HL-60 (cell line): Measurements from ENCODE around the gene NEB.
"Not testable (repeated sequence)": the region's sequence is repeated elsewhere in the genome, so short reads cannot be mapped to it uniquely, and the experiment has no call there.

Source experiments
- DNase-seq, 2 experiments: peaks; one replicate each; pipeline ENCODE4 v3.0.0-alpha.2; 2010 to 2020; ENCODE audit warnings: low read depth in 1 of 2, low spot score in 1 of 2
- H3K27ac ChIP-seq: fragments of 250-450 bp; sonication (Bioruptor Pico); replicated peaks from 2 replicates; pipeline ENCODE4 v1.5.1; 2020; ENCODE audit warnings: mild to moderate bottlenecking, moderate library complexity
- H3K27me3 ChIP-seq: fragments of 250-450 bp; sonication (Bioruptor Pico); 2 replicates; pipeline ENCODE4 v1.5.1; 2021; ENCODE audit warnings: mild to moderate bottlenecking, moderate library complexity; ENCODE audit not compliant: insufficient read depth, poor library complexity, severe bottlenecking
- H3K4me3 ChIP-seq: replicated peaks from 2 replicates; pipeline ENCODE4 v1.5.1; 2011; ENCODE audit warnings: mild to moderate bottlenecking, control low read depth, low read length; ENCODE audit not compliant: insufficient read depth
- GABPA ChIP-seq: IDR thresholded peaks from 2 replicates; pipeline ENCODE4 v1.6.1; 2012; ENCODE audit warnings: low read depth
- POLR2AphosphoS5 ChIP-seq: IDR thresholded peaks from 2 replicates; pipeline ENCODE4 v1.6.1; 2012; ENCODE audit warnings: low read depth
- SPI1 ChIP-seq: IDR thresholded peaks from 2 replicates; pipeline ENCODE4 v1.6.1; 2012; ENCODE audit warnings: low read depth, mild to moderate bottlenecking, borderline replicate concordance
- TF ChIP-seq, protein P1 (sequence below): IDR thresholded peaks from one replicate; pipeline ENCODE4 v1.5.1; 2011; ENCODE audit warnings: low read length, control low read depth, inconsistent platforms; ENCODE audit not compliant: insufficient read depth
- TF ChIP-seq, protein P2 (sequence below): IDR thresholded peaks from 2 replicates; pipeline ENCODE4 v1.6.1; 2012; ENCODE audit warnings: low read depth; ENCODE audit not compliant: insufficient replicate concordance

The NEB gene

DNA sequence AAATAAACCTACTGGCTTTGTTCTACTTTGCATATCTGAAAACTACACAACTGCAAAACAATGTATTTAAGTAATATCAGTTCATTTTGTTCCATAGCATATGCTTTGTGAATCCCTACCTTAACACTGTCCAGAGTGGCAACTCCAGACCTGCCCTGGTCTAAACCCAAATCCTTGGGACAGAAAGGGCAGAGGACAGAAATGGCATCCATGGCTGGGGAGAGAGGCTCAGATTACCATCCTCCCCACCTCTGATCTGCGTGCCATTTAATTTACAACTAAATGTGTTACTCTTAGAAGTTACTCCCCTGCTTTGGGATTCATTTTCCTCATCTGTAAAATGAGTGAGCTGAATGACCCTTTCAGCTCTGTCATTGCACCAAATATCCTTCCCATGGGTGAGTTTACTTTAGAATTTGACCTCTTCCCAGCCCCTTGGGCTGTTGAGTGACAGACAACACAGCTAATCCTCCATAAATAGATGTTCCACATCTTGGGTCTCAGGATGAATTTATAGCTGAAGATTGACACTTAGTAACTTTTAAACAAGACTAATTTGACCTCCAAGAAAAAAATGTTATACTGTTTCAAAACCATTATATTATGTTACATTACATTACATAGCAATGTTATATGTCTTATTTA is 20.1 kb upstream of the NEB start:
- H3K27ac ChIP-seq = no peak overlapping the region
- no peak for TF ChIP-seq POLR2AphosphoS5
- no peak for TF ChIP-seq GABPA
- no peak for DNase-seq
- H3K4me3 ChIP-seq = no peak overlapping the region
- H3K27me3 ChIP-seq = no peaks in the 10 kb centered on the region

DNA sequence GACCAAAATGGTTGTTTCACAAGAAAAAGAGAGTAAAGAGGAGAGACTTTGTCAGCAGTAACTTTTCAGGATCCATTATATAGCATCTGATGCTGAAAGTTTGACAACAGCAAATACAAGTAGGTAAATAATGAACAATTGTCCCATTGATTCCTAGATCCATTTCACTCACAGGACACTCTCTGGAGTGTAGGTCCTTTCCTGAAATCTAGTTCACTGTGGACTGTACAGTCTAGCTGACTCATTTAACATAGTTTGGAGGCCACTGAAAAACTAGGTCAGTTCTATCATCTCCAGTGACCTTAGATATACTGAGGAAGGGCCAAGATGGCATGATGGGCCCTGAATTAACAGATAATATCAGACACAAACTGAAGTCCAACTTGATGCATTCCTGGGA is 19.3 kb upstream of the NEB start:
- no peaks in the 10 kb centered on the region for H3K27me3 ChIP-seq
- DNase-seq = no peak
- no peak overlapping the region for H3K4me3 ChIP-seq
- TF ChIP-seq, protein P1, sequence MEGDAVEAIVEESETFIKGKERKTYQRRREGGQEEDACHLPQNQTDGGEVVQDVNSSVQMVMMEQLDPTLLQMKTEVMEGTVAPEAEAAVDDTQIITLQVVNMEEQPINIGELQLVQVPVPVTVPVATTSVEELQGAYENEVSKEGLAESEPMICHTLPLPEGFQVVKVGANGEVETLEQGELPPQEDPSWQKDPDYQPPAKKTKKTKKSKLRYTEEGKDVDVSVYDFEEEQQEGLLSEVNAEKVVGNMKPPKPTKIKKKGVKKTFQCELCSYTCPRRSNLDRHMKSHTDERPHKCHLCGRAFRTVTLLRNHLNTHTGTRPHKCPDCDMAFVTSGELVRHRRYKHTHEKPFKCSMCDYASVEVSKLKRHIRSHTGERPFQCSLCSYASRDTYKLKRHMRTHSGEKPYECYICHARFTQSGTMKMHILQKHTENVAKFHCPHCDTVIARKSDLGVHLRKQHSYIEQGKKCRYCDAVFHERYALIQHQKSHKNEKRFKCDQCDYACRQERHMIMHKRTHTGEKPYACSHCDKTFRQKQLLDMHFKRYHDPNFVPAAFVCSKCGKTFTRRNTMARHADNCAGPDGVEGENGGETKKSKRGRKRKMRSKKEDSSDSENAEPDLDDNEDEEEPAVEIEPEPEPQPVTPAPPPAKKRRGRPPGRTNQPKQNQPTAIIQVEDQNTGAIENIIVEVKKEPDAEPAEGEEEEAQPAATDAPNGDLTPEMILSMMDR = no peak
- TF ChIP-seq GABPA = no peak
- no peak for TF ChIP-seq SPI1
- no peak for TF ChIP-seq POLR2AphosphoS5
- TF ChIP-seq, protein P2, sequence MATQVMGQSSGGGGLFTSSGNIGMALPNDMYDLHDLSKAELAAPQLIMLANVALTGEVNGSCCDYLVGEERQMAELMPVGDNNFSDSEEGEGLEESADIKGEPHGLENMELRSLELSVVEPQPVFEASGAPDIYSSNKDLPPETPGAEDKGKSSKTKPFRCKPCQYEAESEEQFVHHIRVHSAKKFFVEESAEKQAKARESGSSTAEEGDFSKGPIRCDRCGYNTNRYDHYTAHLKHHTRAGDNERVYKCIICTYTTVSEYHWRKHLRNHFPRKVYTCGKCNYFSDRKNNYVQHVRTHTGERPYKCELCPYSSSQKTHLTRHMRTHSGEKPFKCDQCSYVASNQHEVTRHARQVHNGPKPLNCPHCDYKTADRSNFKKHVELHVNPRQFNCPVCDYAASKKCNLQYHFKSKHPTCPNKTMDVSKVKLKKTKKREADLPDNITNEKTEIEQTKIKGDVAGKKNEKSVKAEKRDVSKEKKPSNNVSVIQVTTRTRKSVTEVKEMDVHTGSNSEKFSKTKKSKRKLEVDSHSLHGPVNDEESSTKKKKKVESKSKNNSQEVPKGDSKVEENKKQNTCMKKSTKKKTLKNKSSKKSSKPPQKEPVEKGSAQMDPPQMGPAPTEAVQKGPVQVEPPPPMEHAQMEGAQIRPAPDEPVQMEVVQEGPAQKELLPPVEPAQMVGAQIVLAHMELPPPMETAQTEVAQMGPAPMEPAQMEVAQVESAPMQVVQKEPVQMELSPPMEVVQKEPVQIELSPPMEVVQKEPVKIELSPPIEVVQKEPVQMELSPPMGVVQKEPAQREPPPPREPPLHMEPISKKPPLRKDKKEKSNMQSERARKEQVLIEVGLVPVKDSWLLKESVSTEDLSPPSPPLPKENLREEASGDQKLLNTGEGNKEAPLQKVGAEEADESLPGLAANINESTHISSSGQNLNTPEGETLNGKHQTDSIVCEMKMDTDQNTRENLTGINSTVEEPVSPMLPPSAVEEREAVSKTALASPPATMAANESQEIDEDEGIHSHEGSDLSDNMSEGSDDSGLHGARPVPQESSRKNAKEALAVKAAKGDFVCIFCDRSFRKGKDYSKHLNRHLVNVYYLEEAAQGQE = no peak
- no peak overlapping the region for H3K27ac ChIP-seq

DNA sequence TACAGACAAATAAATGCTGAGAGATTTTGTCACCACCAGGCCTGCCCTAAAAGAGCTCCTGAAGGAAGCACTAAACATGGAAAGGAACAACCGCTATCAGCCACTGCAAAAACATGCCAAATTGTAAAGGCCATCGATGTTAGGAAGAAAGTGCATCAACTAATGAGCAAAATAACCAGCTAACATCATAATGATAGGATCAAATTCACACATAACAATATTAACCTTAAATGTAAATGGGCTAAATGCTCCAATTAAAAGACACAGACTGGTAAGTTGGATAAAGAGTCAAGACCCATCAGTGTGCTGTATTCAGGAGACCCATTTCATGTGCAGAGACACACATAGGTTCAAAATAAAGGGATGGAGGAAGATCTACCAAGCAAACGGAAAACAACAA is 11.0 kb upstream of the NEB start:
- DNase-seq, H3K4me3 ChIP-seq, H3K27ac ChIP-seq, H3K27me3 ChIP-seq: not testable (repeated sequence)

DNA sequence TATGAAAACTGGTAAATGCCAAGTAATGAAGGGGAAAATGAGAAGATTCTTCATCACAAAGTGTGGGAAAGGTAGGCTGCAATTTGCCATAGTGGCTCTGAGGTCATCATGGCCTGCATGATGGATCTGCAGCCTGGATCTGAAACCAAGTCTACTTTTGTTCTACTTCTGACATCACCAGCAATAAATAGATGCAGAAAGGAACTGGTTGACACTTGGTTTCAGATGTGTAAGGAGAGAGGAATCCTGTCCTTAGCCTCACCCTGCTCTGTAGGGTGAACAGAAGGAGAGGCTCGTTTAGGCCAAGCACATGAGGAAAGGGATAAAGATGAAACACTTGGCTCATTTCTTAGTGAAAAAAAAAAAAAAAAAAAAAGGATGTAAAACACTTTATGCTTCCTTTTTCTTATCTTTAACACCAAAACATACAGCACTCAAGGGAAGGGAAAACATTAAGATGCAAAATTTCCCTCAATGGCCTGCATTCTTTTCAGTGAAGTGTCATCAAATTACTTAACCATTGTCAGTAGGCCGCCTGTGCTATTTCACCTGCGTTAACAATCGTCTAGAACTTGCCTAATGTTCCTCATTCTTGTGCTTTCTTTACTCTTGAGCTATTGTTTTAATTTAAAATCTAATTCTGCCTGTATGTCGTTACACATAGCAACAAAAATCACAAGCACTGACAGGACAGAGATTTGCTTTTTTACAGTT is 3.9 kb downstream of the NEB start:
- H3K27ac ChIP-seq = no peak overlapping the region
- no peak for DNase-seq
- TF ChIP-seq GABPA = no peak
- TF ChIP-seq, protein P2 = no peak
- TF ChIP-seq, protein P1 = no peak
- no peak for TF ChIP-seq POLR2AphosphoS5
- no peak for TF ChIP-seq SPI1
- no peak overlapping the region for H3K4me3 ChIP-seq
- H3K27me3 ChIP-seq = no peaks in the 10 kb centered on the region

DNA sequence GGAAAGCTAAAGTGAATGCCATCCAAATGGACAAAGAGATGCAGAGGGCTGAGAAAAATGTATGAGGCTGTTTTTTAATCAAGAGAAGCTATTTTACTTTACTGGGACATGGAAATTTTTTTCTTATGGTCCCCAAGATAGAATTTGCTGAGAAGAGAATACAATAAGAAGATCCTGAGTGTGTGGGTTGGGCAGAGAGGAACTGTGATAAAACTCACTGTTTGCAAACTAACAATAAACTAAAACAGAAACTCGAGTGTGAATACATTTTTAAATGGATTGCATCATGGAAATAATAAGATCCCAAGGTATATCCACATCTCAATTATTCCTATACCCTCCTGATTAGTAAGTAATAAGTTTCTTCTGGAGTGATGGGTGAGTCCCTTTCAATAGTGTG is 4.4 kb downstream of the NEB start:
- DNase-seq = no peak
- Histone ChIP-seq H3K27ac (no peak overlapping the region), H3K27me3 (no peaks in the 10 kb centered on the region), H3K4me3 (no peak overlapping the region)
- TF ChIP-seq SPI1 (no peak), GABPA (no peak), POLR2AphosphoS5 (no peak)
- TF ChIP-seq, protein P1 = no peak
- TF ChIP-seq, protein P2 = no peak
